H1 (cell line): ENCODE results near the gene ITGA11. TPM values are rescaled to one million over a fixed set of nuclear protein-coding genes. Genes with fewer than 3 reads are reported as not detected.

Experiments
- CTCF ChIA-PET: fragments of 300-600 bp; sonication (Branson Sonifier 250); formaldehyde crosslinking; loops from one replicate; lab custom pipeline; 2021; ENCODE audit not compliant: partially characterized antibody; lab: Charles Lee
- POLR2A ChIA-PET: fragments of 300-600 bp; sonication (Branson Sonifier 250); formaldehyde crosslinking; loops from one replicate; lab custom pipeline; 2021; ENCODE audit warnings: inconsistent platforms; ENCODE audit not compliant: partially characterized antibody; lab: Charles Lee
- DNase-seq, 2 experiments: peaks; one replicate each; pipeline versions ENCODE4 v3.0.0 to v3.0.0-alpha.2; 2010 to 2022; ENCODE audit warnings: low spot score in 2 of 2, low read depth in 1 of 2, mixed read lengths in 1 of 2
- FAIRE-seq: peaks from 2 replicates; lab custom pipeline; 2011; peaks lifted over from hg19 to GRCh38; lab: Jason Lieb, UNC
- H2AFZ ChIP-seq: 2 replicates; pipeline ENCODE4 v1.8.1; 2012; ENCODE audit warnings: low read length, inconsistent platforms
- H2AK5ac ChIP-seq: 2 replicates; pipeline ENCODE4 v1.6.1; 2013; ENCODE audit warnings: low read depth, low read length
- H2BK120ac ChIP-seq: replicated peaks from 2 replicates; pipeline ENCODE3; 2013; ENCODE audit warnings: low read depth, low read length, inconsistent platforms
- H2BK12ac ChIP-seq: 2 replicates; pipeline ENCODE4 v1.6.1; 2013; ENCODE audit warnings: low read depth, low read length
- H2BK15ac ChIP-seq: 2 replicates; pipeline ENCODE4 v1.6.1; 2013; ENCODE audit warnings: low read length
- H2BK20ac ChIP-seq: 2 replicates; pipeline ENCODE4 v1.6.1; 2013; ENCODE audit warnings: low read length
- H2BK5ac ChIP-seq: 2 replicates; pipeline ENCODE4 v1.6.1; 2013; ENCODE audit warnings: low read depth, low read length
- H3K14ac ChIP-seq: 2 replicates; pipeline ENCODE4 v1.6.1; 2013; ENCODE audit warnings: inconsistent platforms; ENCODE audit not compliant: insufficient read length
- H3K18ac ChIP-seq: 2 replicates; pipeline ENCODE4 v1.6.1; 2013; ENCODE audit warnings: low read length; ENCODE audit errors: extremely low read depth
- H3K23ac ChIP-seq: 2 replicates; pipeline ENCODE4 v1.6.1; 2013; ENCODE audit warnings: inconsistent platforms; ENCODE audit not compliant: insufficient read length
- H3K23me2 ChIP-seq: 2 replicates; pipeline ENCODE4 v1.6.1; 2013; ENCODE audit warnings: low read depth, low read length
- H3K27ac ChIP-seq: 2 replicates; pipeline ENCODE4 v1.6.1; 2011; ENCODE audit warnings: low read depth, low read length, inconsistent platforms
- H3K27me3 ChIP-seq, 4 experiments: replicated peaks in 1 of 4; 1 replicate in 1 of 4; 2 replicates in 3 of 4; pipeline versions ENCODE4 v1.6.1 to v1.8.1; 2011 to 2013; ENCODE audit warnings: low read length in 3 of 4, mild to moderate bottlenecking in 3 of 4, inconsistent platforms in 2 of 4, mixed read lengths in 2 of 4, moderate library complexity in 1 of 4; ENCODE audit not compliant: control insufficient read depth in 3 of 4, insufficient read depth in 3 of 4; ENCODE audit errors: extremely low read depth in 1 of 4
- H3K36me3 ChIP-seq, 4 experiments: 2 replicates each; pipeline versions ENCODE4 v1.6.1 to v1.8.1; 2011 to 2013; ENCODE audit warnings: mild to moderate bottlenecking in 4 of 4, low read length in 3 of 4, moderate library complexity in 2 of 4, control low read depth in 1 of 4, inconsistent platforms in 1 of 4; ENCODE audit not compliant: insufficient read depth in 4 of 4, control insufficient read depth in 2 of 4
- H3K4ac ChIP-seq: replicated peaks from 2 replicates; pipeline ENCODE3; 2013; ENCODE audit warnings: low read length, low read depth, mixed read lengths, inconsistent platforms; ENCODE audit not compliant: insufficient read length
- H3K4me1 ChIP-seq, 4 experiments: replicated peaks in 1 of 4; 1 replicate in 1 of 4; 2 replicates in 3 of 4; pipeline versions ENCODE4 v1.6.1 to v1.8.1; 2011 to 2013; ENCODE audit warnings: low read length in 3 of 4, inconsistent platforms in 2 of 4, mixed read lengths in 1 of 4; ENCODE audit not compliant: insufficient read depth in 4 of 4, control insufficient read depth in 3 of 4
- H3K4me2 ChIP-seq, 2 experiments: 2 replicates each; pipeline versions ENCODE4 v1.6.1 to v1.8.1; 2011 to 2013; ENCODE audit warnings: low read depth in 2 of 2, low read length in 2 of 2, control low read depth in 1 of 2, inconsistent platforms in 1 of 2, mild to moderate bottlenecking in 1 of 2; ENCODE audit not compliant: insufficient read depth in 1 of 2
- H3K4me3 ChIP-seq, 4 experiments: fragments of 200-600, 300-600 bp in 1 of 4; sonication (generic), shearing (Covaris generic), sonication (Bioruptor Twin) in 1 of 4; 2 replicates each; pipeline versions ENCODE4 v1.5.1 to v1.8.1; 2011 to 2016; ENCODE audit warnings: low read length in 4 of 4, low read depth in 3 of 4, control low read depth in 2 of 4, inconsistent platforms in 2 of 4, mild to moderate bottlenecking in 2 of 4, mixed read lengths in 1 of 4, moderate library complexity in 1 of 4; ENCODE audit not compliant: insufficient read depth in 2 of 4; ENCODE audit errors: extremely low read depth in 1 of 4
- H3K56ac ChIP-seq: replicated peaks from 2 replicates; pipeline ENCODE3; 2013; ENCODE audit warnings: low read depth, mild to moderate bottlenecking, mixed read lengths, low read length, inconsistent platforms; ENCODE audit not compliant: insufficient read length
- H3K79me1 ChIP-seq: 2 replicates; pipeline ENCODE4 v1.6.1; 2013; ENCODE audit warnings: low read depth, low read length, control low read depth
- H3K79me2 ChIP-seq, 2 experiments: 2 replicates each; pipeline versions ENCODE4 v1.6.1 to v1.8.1; 2012 to 2013; ENCODE audit warnings: low read length in 2 of 2, mild to moderate bottlenecking in 2 of 2, inconsistent platforms in 1 of 2; ENCODE audit not compliant: insufficient read depth in 2 of 2, control insufficient read depth in 1 of 2
- H3K9ac ChIP-seq, 4 experiments: replicated peaks in 1 of 4; 1 replicate in 1 of 4; 2 replicates in 3 of 4; pipeline versions ENCODE4 v1.6.1 to v1.8.1; 2011 to 2013; ENCODE audit warnings: low read depth in 3 of 4, low read length in 3 of 4, control low read depth in 2 of 4, mild to moderate bottlenecking in 2 of 4, moderate library complexity in 2 of 4, inconsistent platforms in 1 of 4; ENCODE audit errors: extremely low read depth in 1 of 4
- H3K9me3 ChIP-seq, 2 experiments: 2 replicates each; pipeline versions ENCODE4 v1.6.1 to v1.8.1; 2012 to 2013; ENCODE audit warnings: mild to moderate bottlenecking in 2 of 2, moderate library complexity in 2 of 2, control low read depth in 1 of 2, inconsistent platforms in 1 of 2, low read depth in 1 of 2, low read length in 1 of 2, mixed read lengths in 1 of 2; ENCODE audit not compliant: insufficient read depth in 2 of 2
- H4K20me1 ChIP-seq, 2 experiments: replicated peaks in 1 of 2; 2 replicates each; pipeline versions ENCODE3 to v1.8.1; 2011 to 2013; ENCODE audit warnings: inconsistent platforms in 2 of 2, low read length in 2 of 2, mild to moderate bottlenecking in 1 of 2; ENCODE audit not compliant: insufficient read depth in 2 of 2, control insufficient read depth in 1 of 2
- H4K5ac ChIP-seq: 2 replicates; pipeline ENCODE4 v1.6.1; 2013; ENCODE audit warnings: low read length, low read depth, mixed read lengths, inconsistent platforms; ENCODE audit not compliant: insufficient read length
- H4K8ac ChIP-seq: 2 replicates; pipeline ENCODE4 v1.8.0; 2013; ENCODE audit warnings: mild to moderate bottlenecking, moderate library complexity, low read length, inconsistent platforms; ENCODE audit not compliant: insufficient read depth; ENCODE audit errors: extremely low read depth
- H4K91ac ChIP-seq: replicated peaks from 2 replicates; pipeline ENCODE3; 2013; ENCODE audit warnings: low read length, mixed read lengths, inconsistent platforms; ENCODE audit not compliant: insufficient read length
- USF2 ChIP-seq: IDR thresholded peaks from 2 replicates; pipeline ENCODE4 v1.6.1; 2011; ENCODE audit warnings: low read length, improper control_type of control experiment
- WGBS, 2 experiments: shearing (Covaris generic) in 1 of 2; methylation state at CpG; one replicate each; pipeline versions ENCODE4 v1.1.6 to v1.1.7; 2013 to 2015; ENCODE audit warnings: low lambda C conversion rate in 2 of 2, mixed read lengths in 2 of 2, inconsistent platforms in 1 of 2, low coverage in 1 of 2, missing lambda C conversion rate in 1 of 2; ENCODE audit not compliant: insufficient replicate concordance in 2 of 2, insufficient coverage in 1 of 2, insufficient read length in 1 of 2; ENCODE audit errors: extremely low coverage in 1 of 2, missing lambda C conversion rate in 1 of 2; 5-methylcytosine and 5-hydroxymethylcytosine counted together
- polyA plus RNA-seq, 7 experiments: library from polyadenylated mRNA; depleted of rRNA in 3 of 7; stranded (reverse) in 5 of 7; unstranded in 2 of 7; fragments of >200 nt in 5 of 7; fragments of 200-250 nt in 2 of 7; gene quantifications; 1 replicate in 5 of 7; 2 replicates in 1 of 7; 4 replicates in 1 of 7; pipeline versions ENCODE4 v1.2.1 to v1.2.3, GENCODE V29; 2011 to 2013; ENCODE audit warnings: missing spikeins in 2 of 7, mixed read lengths in 2 of 7
- total RNA-seq: library from RNA; stranded (reverse); fragmentation: NEBNext Ultra II Directional; extraction: Animal tissue kit (Norgen Biotek cat#: 25700); gene quantifications from 2 replicates; pipeline ENCODE4 v1.2.1, GENCODE V29; 2021

Gene ITGA11
- total and polyA plus RNA-seq, 2 of the 8 experiments (the other 6 are each of a cell fraction or from before 2014, with no cell fraction given), result 0.05 to 0.06 TPM

GRCh38 chr15:68447209-68447608 is 15.2 kb upstream of the ITGA11 start:
- Histone ChIP-seq H3K23me2 (no peaks in the 10 kb centered on the region), H3K23ac (no peak overlapping the region), H3K14ac (no peak overlapping the region), H2BK5ac (no peak overlapping the region), H3K79me2 (no peaks in the 10 kb centered on the region), H4K20me1 (no peaks in the 10 kb centered on the region), H2BK120ac (no peak overlapping the region), H3K79me1 (no peaks in the 10 kb centered on the region), H2AFZ (no peak overlapping the region), H4K8ac (no peak overlapping the region), H3K9ac (no peak overlapping the region), H4K5ac (no peak overlapping the region), H3K36me3 (no peaks in the 10 kb centered on the region), H2AK5ac (no peak overlapping the region), H3K4ac (no peak overlapping the region), H3K56ac (no peak overlapping the region), H3K27me3 (peaks cover 0 to 2% (median under 1%) of the 10 kb centered on the region in 4 experiments; a peak in 2 of 7 replicates), H3K9me3 (no peaks in the 10 kb centered on the region), H3K4me3 (no peak overlapping the region), H4K91ac (no peak overlapping the region), H2BK15ac (no peak overlapping the region), H2BK20ac (no peak overlapping the region), H3K18ac (no peak overlapping the region), H3K27ac (no peak overlapping the region), H3K4me2 (no peak overlapping the region), H3K4me1 (no peaks in the 10 kb centered on the region), H2BK12ac (no peak overlapping the region)
- POLR2A ChIA-PET, result no interaction called here
- 92% methylated on average over 3 of the region's 3 CpGs; no CpG with 5 or more reads in 1 of the 2 experiments for WGBS, 2 experiments
- DNase-seq (no peak), FAIRE-seq (no peak)
- no peak for TF ChIP-seq USF2
- CTCF ChIA-PET, result interaction anchor here (1.2 kb wide), 1 partner anchor 60 kb away, joined by 3 read pairs; no protein-coding TSS in a partner anchor
